GM12878 (cell line): ENCODE measurements around the gene SP2. TPM values are rescaled to one million over a fixed set of nuclear protein-coding genes. Genes with fewer than 3 reads are reported as not detected.

Source experiments
- BACH1 ChIP-seq: fragments of 450-650 bp; IDR thresholded peaks from 2 replicates; pipeline ENCODE4 v1.6.1; 2017; ENCODE audit warnings: mild to moderate bottlenecking, borderline replicate concordance
- BHLHE40 ChIP-seq, 2 experiments: fragments of 450-650 bp in 1 of 2; IDR thresholded peaks; 2 replicates each; pipeline ENCODE4 v1.6.1; 2011 to 2017; ENCODE audit warnings: low read depth in 2 of 2, borderline replicate concordance in 1 of 2, improper control_type of control experiment in 1 of 2, low read length in 1 of 2, mild to moderate bottlenecking in 1 of 2
- CTCF ChIP-seq, 3 experiments: IDR thresholded peaks in 2 of 3; conservative IDR thresholded peaks in 1 of 3; 2 replicates each; pipeline ENCODE4 v1.5.1; 2011; ENCODE audit warnings: low read depth in 3 of 3, low read length in 3 of 3, mild to moderate bottlenecking in 3 of 3, control low read depth in 2 of 3, moderate library complexity in 2 of 3, inconsistent platforms in 1 of 3, mixed read lengths in 1 of 3; ENCODE audit not compliant: control insufficient read depth in 2 of 3, insufficient read depth in 1 of 3; ENCODE audit errors: extremely low read depth in 1 of 3
- ELK1 ChIP-seq: IDR thresholded peaks from 2 replicates; pipeline ENCODE4 v1.6.1; 2012; ENCODE audit warnings: low read depth, low read length, improper control_type of control experiment
- FOXK2 ChIP-seq: fragments of 450-650 bp; IDR thresholded peaks from 2 replicates; pipeline ENCODE4 v1.6.1; 2017; ENCODE audit warnings: mild to moderate bottlenecking, moderate library complexity
- HDAC6 ChIP-seq: fragments of 200-600 bp; sonication (generic); IDR thresholded peaks from one replicate; pipeline ENCODE4 v1.8.0; 2017; ENCODE audit warnings: antibody characterized with exemption; ENCODE audit not compliant: unreplicated experiment
- JUND ChIP-seq: IDR thresholded peaks from 2 replicates; pipeline ENCODE4 v1.6.1; 2012; ENCODE audit warnings: low read depth, mild to moderate bottlenecking, low read length, improper control_type of control experiment, moderate library complexity
- LARP7 ChIP-seq: fragments of 450-650 bp; IDR thresholded peaks from 2 replicates; pipeline ENCODE4 v1.6.1; 2017; ENCODE audit warnings: mild to moderate bottlenecking
- MEF2A ChIP-seq: IDR thresholded peaks from 2 replicates; pipeline ENCODE4 v1.6.1; 2011; ENCODE audit warnings: low read depth, mild to moderate bottlenecking, low read length, moderate library complexity; ENCODE audit not compliant: insufficient read depth
- MXI1 ChIP-seq: fragments of 150-350 bp; IDR thresholded peaks from 2 replicates; pipeline ENCODE4 v1.6.1; 2011; ENCODE audit warnings: low read depth, mild to moderate bottlenecking, inconsistent platforms, low read length, improper control_type of control experiment
- NFYB ChIP-seq: IDR thresholded peaks from 2 replicates; pipeline ENCODE4 v1.6.1; 2011; ENCODE audit warnings: low read depth, mild to moderate bottlenecking, low read length, improper control_type of control experiment, moderate library complexity; ENCODE audit not compliant: insufficient read depth
- NKRF ChIP-seq: fragments of 450-650 bp; conservative IDR thresholded peaks from 2 replicates; pipeline ENCODE4 v1.6.1; 2017; ENCODE audit warnings: mild to moderate bottlenecking, moderate library complexity
- NR2C1 ChIP-seq: fragments of 450-650 bp; IDR thresholded peaks from 2 replicates; pipeline ENCODE4 v1.6.1; 2017; ENCODE audit warnings: antibody characterized with exemption, mild to moderate bottlenecking, moderate library complexity
- NRF1 ChIP-seq: conservative IDR thresholded peaks from 2 replicates; pipeline ENCODE4 v1.6.1; 2011; ENCODE audit warnings: mild to moderate bottlenecking, low read depth, low read length, improper control_type of control experiment
- POLR2A ChIP-seq: IDR thresholded peaks from 2 replicates; pipeline ENCODE4 v1.6.1; 2011; ENCODE audit warnings: low read depth, mild to moderate bottlenecking, low read length
- POU2F2 ChIP-seq: IDR thresholded peaks from 3 replicates; pipeline ENCODE4 v1.6.1; 2011; ENCODE audit warnings: low read depth, mild to moderate bottlenecking, low read length, borderline replicate concordance
- REST ChIP-seq: IDR thresholded peaks from 2 replicates; pipeline ENCODE4 v1.6.1; 2012; ENCODE audit warnings: mild to moderate bottlenecking, low read depth, low read length
- SIN3A ChIP-seq: IDR thresholded peaks from 2 replicates; pipeline ENCODE4 v1.6.1; 2012; ENCODE audit warnings: low read depth, low read length, improper control_type of control experiment
- STAT1 ChIP-seq: fragments of 450-650 bp; conservative IDR thresholded peaks from 2 replicates; pipeline ENCODE4 v1.6.1; 2014; ENCODE audit warnings: antibody characterized with exemption, mild to moderate bottlenecking
- TAF1 ChIP-seq: IDR thresholded peaks from 2 replicates; pipeline ENCODE4 v1.6.1; 2011; ENCODE audit warnings: mild to moderate bottlenecking, low read depth, low read length, borderline replicate concordance
- YY1 ChIP-seq: IDR thresholded peaks from 2 replicates; pipeline ENCODE4 v1.6.1; 2011; ENCODE audit warnings: low read depth, mild to moderate bottlenecking, low read length
- polyA plus RNA-seq, 11 experiments: library from polyadenylated mRNA; depleted of rRNA in 4 of 11; unstranded in 6 of 11; stranded (reverse) in 5 of 11; fragments of >200 nt; fragmentation: Nextera tagmentation in 4 of 11; fragmentation: Illumina TruSeq in 1 of 11; extraction: Ambion mirVana in 4 of 11; extraction: Trizol in 1 of 11; gene quantifications; 1 replicate in 1 of 11; 2 replicates in 10 of 11; pipeline versions ENCODE4 v1.2.1 to v1.2.3, GENCODE V29; 2011 to 2016; ENCODE audit warnings: inconsistent platforms in 2 of 11, missing spikeins in 2 of 11, low read depth in 1 of 11
- total RNA-seq, 4 experiments: library from RNA; depleted of rRNA in 3 of 4; stranded (reverse); fragments of >200 nt in 3 of 4; fragmentation: Illumina TruSeq in 1 of 4; extraction: Trizol in 1 of 4; gene quantifications; 2 replicates each; pipeline versions ENCODE4 v1.2.1 to v1.2.3, GENCODE V29; 2013 to 2021

The SP2 gene
- total and polyA plus RNA-seq, 10 of the 15 experiments (the other 5 are each of a cell fraction or from before 2014, with no cell fraction given), result 1.2 to 19.1 (median 4.8) TPM

- peak; percentile 91; the same call in 1 of the 2 replicates for TF ChIP-seq STAT1
- peak; percentile 72 for TF ChIP-seq ELK1
- peak; percentile 89 for TF ChIP-seq BACH1
- peak; percentile 71 for TF ChIP-seq MXI1
- peak; percentile 97 for TF ChIP-seq POLR2A
- TF ChIP-seq YY1, result peak; percentile 85
- peak; percentile 85 to 95 for TF ChIP-seq BHLHE40 (IDR thresholded peaks at IDR 0.05; ENCODE audit: borderline replicate concordance in 1 of 2, low read depth in 2 of 2, low read length in 1 of 2)
- peak; percentile 81; the same call in 1 of the 2 replicates for TF ChIP-seq SIN3A
- no peak for TF ChIP-seq NRF1
- TF ChIP-seq CTCF (IDR thresholded peaks at IDR 0.05 in 2 of 3, conservative IDR thresholded peaks at IDR 0.05 in 1 of 3; ENCODE audit: control insufficient read depth in 2 of 3, extremely low read depth in 1 of 3, insufficient read depth in 1 of 3, low read depth in 3 of 3, low read length in 3 of 3), result peak; percentile 97 to 100 (median 99); a peak in 5 of 6 replicates
- TF ChIP-seq JUND, result peak; percentile 37; the same call in 1 of the 2 replicates
- TF ChIP-seq HDAC6, result no peak
- TF ChIP-seq FOXK2, result peak; percentile 54
- TF ChIP-seq REST, result no peak
- TF ChIP-seq MEF2A, result 0 out of 2 replicates have a peak, but pooled peaks have one; percentile 49
- TF ChIP-seq NR2C1, result no peak
- peak; percentile 95 for TF ChIP-seq NKRF
- TF ChIP-seq NFYB, result peak; percentile 90
- TF ChIP-seq TAF1, result peak; percentile 84
- peak; percentile 75 for TF ChIP-seq LARP7
- peak; percentile 29; the same call in 1 of the 3 replicates for TF ChIP-seq POU2F2
Measured at GRCh38 chr17:47970725-47971499, 74.9 kb downstream of the SP2 start, which contains the start of gene CDK5RAP3 (continued).
